IPS-20b (cell line): ENCODE data around the gene FAM43B.

ENCODE experiments used
- H3K27ac ChIP-seq: one replicate; pipeline ENCODE4 v1.5.1; 2013; ENCODE audit warnings: low read length
- H3K27me3 ChIP-seq: 2 replicates; pipeline ENCODE4 v1.6.1; 2013; ENCODE audit warnings: mild to moderate bottlenecking, low read length, inconsistent platforms; ENCODE audit not compliant: insufficient read depth
- H3K36me3 ChIP-seq: 2 replicates; pipeline ENCODE4 v1.6.1; 2013; ENCODE audit warnings: low read depth, mild to moderate bottlenecking, inconsistent platforms, low read length, moderate library complexity; ENCODE audit not compliant: insufficient read depth
- H3K4me1 ChIP-seq: 2 replicates; pipeline ENCODE4 v1.6.1; 2013; ENCODE audit warnings: mild to moderate bottlenecking, control low read depth, inconsistent platforms, low read length, moderate library complexity; ENCODE audit not compliant: insufficient read depth
- H3K4me3 ChIP-seq: 2 replicates; pipeline ENCODE4 v1.5.1; 2013; ENCODE audit warnings: mild to moderate bottlenecking, low read length, inconsistent platforms
- H3K9ac ChIP-seq: 2 replicates; pipeline ENCODE4 v1.6.1; 2013; ENCODE audit warnings: low read depth, mild to moderate bottlenecking, inconsistent platforms, low read length, moderate library complexity
- H3K9me3 ChIP-seq: 2 replicates; pipeline ENCODE4 v1.6.1; 2013; ENCODE audit warnings: mild to moderate bottlenecking, low read depth, low read length, inconsistent platforms; ENCODE audit not compliant: insufficient read depth

Gene FAM43B

GRCh38 chr1:20555758-20556120, 3.4 kb downstream of the FAM43B start:
- H3K27ac ChIP-seq: no peak overlapping the region
- H3K36me3 ChIP-seq: no peaks in the 10 kb centered on the region
- H3K4me1 ChIP-seq: no peaks in the 10 kb centered on the region
- H3K4me3 ChIP-seq: no peak overlapping the region
- no peak overlapping the region for H3K9ac ChIP-seq
- no peaks in the 10 kb centered on the region for H3K9me3 ChIP-seq
- H3K27me3 ChIP-seq: peaks cover 79% of the 10 kb centered on the region

GRCh38 chr1:20558191-20558590, 5.8 kb downstream of the FAM43B start:
- Histone ChIP-seq H3K36me3 (no peaks in the 10 kb centered on the region), H3K27me3 (peaks cover 63% of the 10 kb centered on the region), H3K9me3 (no peaks in the 10 kb centered on the region), H3K27ac (no peak overlapping the region), H3K4me1 (no peaks in the 10 kb centered on the region), H3K4me3 (no peak overlapping the region), H3K9ac (no peak overlapping the region)

- Histone ChIP-seq H3K9me3 (no peaks in the 10 kb centered on the region), H3K4me3 (no peak overlapping the region), H3K36me3 (no peaks in the 10 kb centered on the region), H3K27ac (no peak overlapping the region), H3K9ac (no peak overlapping the region), H3K27me3 (peaks cover 35% of the 10 kb centered on the region), H3K4me1 (no peaks in the 10 kb centered on the region)
Observed at GRCh38 chr1:20560966-20561365, 8.6 kb downstream of the FAM43B start.

- no peak overlapping the region for H3K4me3 ChIP-seq
- no peaks in the 10 kb centered on the region for H3K36me3 ChIP-seq
- peaks cover 10% of the 10 kb centered on the region for H3K27me3 ChIP-seq
- no peaks in the 10 kb centered on the region for H3K4me1 ChIP-seq
- no peak overlapping the region for H3K27ac ChIP-seq
- no peak overlapping the region for H3K9ac ChIP-seq
- H3K9me3 ChIP-seq: no peaks in the 10 kb centered on the region
Observed at GRCh38 chr1:20565234-20565633, 12.9 kb downstream of the FAM43B start.

- peaks cover 4% of the 10 kb centered on the region for H3K9me3 ChIP-seq
- no peaks in the 10 kb centered on the region for H3K36me3 ChIP-seq
- H3K9ac ChIP-seq: no peak overlapping the region
- H3K27ac ChIP-seq: no peak overlapping the region
- H3K4me3 ChIP-seq: no peak overlapping the region
- peaks cover 11% of the 10 kb centered on the region for H3K27me3 ChIP-seq
- H3K4me1 ChIP-seq: no peaks in the 10 kb centered on the region
Observed at GRCh38 chr1:20569523-20570098, 17.2 kb downstream of the FAM43B start.

- Histone ChIP-seq H3K9ac (no peak overlapping the region), H3K27me3 (peaks cover 16% of the 10 kb centered on the region), H3K9me3 (peaks cover 4% of the 10 kb centered on the region), H3K4me3 (no peak overlapping the region), H3K36me3 (no peaks in the 10 kb centered on the region), H3K27ac (no peak overlapping the region), H3K4me1 (no peaks in the 10 kb centered on the region; the same call in 1 of the 2 replicates)
Observed at GRCh38 chr1:20571427-20571826, 19.1 kb downstream of the FAM43B start.

GRCh38 chr1:20573987-20574386, 21.6 kb downstream of the FAM43B start:
- Histone ChIP-seq H3K4me1 (no peaks in the 10 kb centered on the region; the same call in 1 of the 2 replicates), H3K9ac (no peak overlapping the region), H3K9me3 (peaks cover 4% of the 10 kb centered on the region), H3K27me3 (peaks cover 16% of the 10 kb centered on the region), H3K4me3 (no peak overlapping the region), H3K27ac (no peak overlapping the region), H3K36me3 (no peaks in the 10 kb centered on the region)

- H3K9me3 ChIP-seq: peaks cover 4% of the 10 kb centered on the region
- no peak overlapping the region for H3K9ac ChIP-seq
- peaks cover 16% of the 10 kb centered on the region for H3K27me3 ChIP-seq
- no peak overlapping the region for H3K4me3 ChIP-seq
- no peak overlapping the region for H3K27ac ChIP-seq
- H3K4me1 ChIP-seq: no peaks in the 10 kb centered on the region; the same call in 1 of the 2 replicates
- no peaks in the 10 kb centered on the region for H3K36me3 ChIP-seq
Observed at GRCh38 chr1:20574686-20575540, 22.5 kb downstream of the FAM43B start.

GRCh38 chr1:20575541-20576336, 23.4 kb downstream of the FAM43B start:
- peaks cover 4% of the 10 kb centered on the region for H3K9me3 ChIP-seq
- H3K4me3 ChIP-seq: no peak overlapping the region
- no peak overlapping the region for H3K27ac ChIP-seq
- H3K9ac ChIP-seq: no peak overlapping the region
- H3K27me3 ChIP-seq: peaks cover 16% of the 10 kb centered on the region
- H3K4me1 ChIP-seq: no peaks in the 10 kb centered on the region; the same call in 1 of the 2 replicates
- no peaks in the 10 kb centered on the region for H3K36me3 ChIP-seq

- Histone ChIP-seq H3K4me3 (no peak overlapping the region), H3K9ac (no peak overlapping the region), H3K27me3 (peaks cover 16% of the 10 kb centered on the region), H3K27ac (no peak overlapping the region), H3K36me3 (no peaks in the 10 kb centered on the region), H3K4me1 (no peaks in the 10 kb centered on the region; the same call in 1 of the 2 replicates), H3K9me3 (no peaks in the 10 kb centered on the region)
Observed at GRCh38 chr1:20578062-20578461, 25.7 kb downstream of the FAM43B start.

- Histone ChIP-seq H3K9ac (no peak overlapping the region), H3K4me1 (no peaks in the 10 kb centered on the region; the same call in 1 of the 2 replicates), H3K36me3 (no peaks in the 10 kb centered on the region), H3K4me3 (no peak overlapping the region), H3K9me3 (no peaks in the 10 kb centered on the region), H3K27me3 (peaks cover 9% of the 10 kb centered on the region), H3K27ac (no peak overlapping the region)
Observed at GRCh38 chr1:20578721-20579395, 26.5 kb downstream of the FAM43B start.
